Measurements from ENCODE around the gene IGSF21.

Gene IGSF21

DNA sequence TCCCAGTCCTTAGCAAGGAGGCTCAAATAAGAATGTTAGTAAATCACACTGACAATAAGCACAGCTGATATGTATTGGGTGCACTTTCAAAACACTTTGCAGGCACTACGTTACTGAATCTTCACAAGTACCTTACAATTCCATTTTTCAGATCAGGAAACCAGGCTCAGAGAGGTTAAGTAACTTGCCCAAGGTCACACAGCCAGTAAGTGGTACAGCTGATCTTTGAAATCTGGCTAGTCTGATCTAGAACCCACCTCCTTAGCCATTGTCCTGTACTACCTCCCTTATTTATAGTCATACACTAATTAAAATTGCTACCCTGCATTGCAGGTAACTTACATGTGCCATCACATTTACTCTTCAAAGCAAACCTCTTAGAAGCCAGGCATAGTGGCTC lies 251.0 kb downstream of the IGSF21 start:
- Histone ChIP-seq H3K27me3 (replicated peaks; ENCODE audit: insufficient read depth, low read length) (peaks cover 90% of the 10 kb centered on the region), H3K4me2 (ENCODE audit: low read depth, low read length) (no peak overlapping the region), H3K4me1 (ENCODE audit: low read length) (no peaks in the 10 kb centered on the region), H3F3A (ENCODE audit: insufficient read depth, low read length) (no peaks in the 10 kb centered on the region), H3K9me3 (replicated peaks; ENCODE audit: insufficient read depth, low read length) (no peaks in the 10 kb centered on the region), H3K4me3 (ENCODE audit: low read length) (no peak overlapping the region), H3K9me2 (replicated peaks; ENCODE audit: insufficient read depth, low read length) (no peaks in the 10 kb centered on the region), H3K36me3 (replicated peaks; ENCODE audit: insufficient read depth, low read length) (no peaks in the 10 kb centered on the region), H2AFZ (ENCODE audit: low read length) (no peak overlapping the region), H3K9ac (ENCODE audit: low read length) (no peak overlapping the region), H3K27ac (ENCODE audit: low read length) (no peak overlapping the region), H3K79me2 (ENCODE audit: low read length) (no peaks in the 10 kb centered on the region), H4K20me1 (ENCODE audit: insufficient read depth, low read length) (no peaks in the 10 kb centered on the region)
- no peak for DNase-seq
- TF ChIP-seq EZH2 (optimal IDR thresholded peaks at IDR 0.05; ENCODE audit: low read depth, low read length) (no peak), EZH2phosphoT487 (IDR thresholded peaks at IDR 0.05; ENCODE audit: low read length) (no peak)
- TF ChIP-seq, protein P1, sequence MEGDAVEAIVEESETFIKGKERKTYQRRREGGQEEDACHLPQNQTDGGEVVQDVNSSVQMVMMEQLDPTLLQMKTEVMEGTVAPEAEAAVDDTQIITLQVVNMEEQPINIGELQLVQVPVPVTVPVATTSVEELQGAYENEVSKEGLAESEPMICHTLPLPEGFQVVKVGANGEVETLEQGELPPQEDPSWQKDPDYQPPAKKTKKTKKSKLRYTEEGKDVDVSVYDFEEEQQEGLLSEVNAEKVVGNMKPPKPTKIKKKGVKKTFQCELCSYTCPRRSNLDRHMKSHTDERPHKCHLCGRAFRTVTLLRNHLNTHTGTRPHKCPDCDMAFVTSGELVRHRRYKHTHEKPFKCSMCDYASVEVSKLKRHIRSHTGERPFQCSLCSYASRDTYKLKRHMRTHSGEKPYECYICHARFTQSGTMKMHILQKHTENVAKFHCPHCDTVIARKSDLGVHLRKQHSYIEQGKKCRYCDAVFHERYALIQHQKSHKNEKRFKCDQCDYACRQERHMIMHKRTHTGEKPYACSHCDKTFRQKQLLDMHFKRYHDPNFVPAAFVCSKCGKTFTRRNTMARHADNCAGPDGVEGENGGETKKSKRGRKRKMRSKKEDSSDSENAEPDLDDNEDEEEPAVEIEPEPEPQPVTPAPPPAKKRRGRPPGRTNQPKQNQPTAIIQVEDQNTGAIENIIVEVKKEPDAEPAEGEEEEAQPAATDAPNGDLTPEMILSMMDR (IDR thresholded peaks at IDR 0.05; ENCODE audit: low read length), result no peak

GRCh38 chr1:18360251-18360650 lies 252.7 kb downstream of the IGSF21 start:
- no peaks in the 10 kb centered on the region for H4K20me1 ChIP-seq (ENCODE audit: insufficient read depth, low read length)
- no peaks in the 10 kb centered on the region for H3K79me2 ChIP-seq (ENCODE audit: low read length)
- no peaks in the 10 kb centered on the region for H3K4me1 ChIP-seq (ENCODE audit: low read length)
- no peaks in the 10 kb centered on the region for H3F3A ChIP-seq (ENCODE audit: insufficient read depth, low read length)
- no peak overlapping the region for H3K4me2 ChIP-seq (ENCODE audit: low read depth, low read length)
- H3K27me3 ChIP-seq (replicated peaks; ENCODE audit: insufficient read depth, low read length), result peaks cover 90% of the 10 kb centered on the region
- TF ChIP-seq, protein P1 (IDR thresholded peaks at IDR 0.05; ENCODE audit: low read length), result no peak
- no peak for TF ChIP-seq EZH2 (optimal IDR thresholded peaks at IDR 0.05; ENCODE audit: low read depth, low read length)
- no peaks in the 10 kb centered on the region for H3K36me3 ChIP-seq (replicated peaks; ENCODE audit: insufficient read depth, low read length)
- no peak overlapping the region for H3K27ac ChIP-seq (ENCODE audit: low read length)
- H3K9me2 ChIP-seq (replicated peaks; ENCODE audit: insufficient read depth, low read length), result no peaks in the 10 kb centered on the region
- no peak for DNase-seq
- H3K9me3 ChIP-seq (replicated peaks; ENCODE audit: insufficient read depth, low read length), result no peaks in the 10 kb centered on the region
- H2AFZ ChIP-seq (ENCODE audit: low read length), result no peak overlapping the region
- H3K4me3 ChIP-seq (ENCODE audit: low read length), result no peak overlapping the region
- no peak overlapping the region for H3K9ac ChIP-seq (ENCODE audit: low read length)

DNA sequence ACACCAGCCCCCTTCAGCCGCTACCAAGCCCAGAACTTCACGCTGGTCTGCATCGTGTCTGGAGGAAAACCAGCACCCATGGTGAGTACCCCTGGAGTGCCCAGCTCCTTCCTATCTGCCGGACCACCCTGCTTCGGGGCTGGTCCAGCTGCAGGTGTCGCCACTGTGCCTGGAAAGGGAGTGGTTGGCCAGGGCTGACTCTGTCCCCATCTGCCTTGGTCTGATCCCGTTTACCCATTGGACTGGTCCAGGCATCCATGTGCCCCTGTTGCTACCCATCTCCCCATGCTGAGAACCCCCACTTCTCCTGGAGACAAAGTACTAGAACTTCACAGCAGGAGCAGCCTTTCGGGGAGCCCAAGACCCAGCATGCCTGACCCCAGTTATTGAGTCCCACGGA lies 254.6 kb downstream of the IGSF21 start:
- TF ChIP-seq, protein P1 (IDR thresholded peaks at IDR 0.05; ENCODE audit: low read length), result no peak
- no peak for TF ChIP-seq EZH2 (optimal IDR thresholded peaks at IDR 0.05; ENCODE audit: low read depth, low read length)
- TF ChIP-seq EZH2phosphoT487 (IDR thresholded peaks at IDR 0.05; ENCODE audit: low read length), result no peak
- no peak overlapping the region for H3K9ac ChIP-seq (ENCODE audit: low read length)
- no peak overlapping the region for H3K27ac ChIP-seq (ENCODE audit: low read length)
- H3K4me2 ChIP-seq (ENCODE audit: low read depth, low read length), result no peak overlapping the region
- H3K79me2 ChIP-seq (ENCODE audit: low read length), result no peaks in the 10 kb centered on the region
- H3K9me3 ChIP-seq (replicated peaks; ENCODE audit: insufficient read depth, low read length), result no peaks in the 10 kb centered on the region
- peaks cover 93% of the 10 kb centered on the region for H3K27me3 ChIP-seq (replicated peaks; ENCODE audit: insufficient read depth, low read length)
- no peak overlapping the region for H2AFZ ChIP-seq (ENCODE audit: low read length)
- DNase-seq, result no peak
- H3K4me1 ChIP-seq (ENCODE audit: low read length), result no peaks in the 10 kb centered on the region
- no peaks in the 10 kb centered on the region for H3K9me2 ChIP-seq (replicated peaks; ENCODE audit: insufficient read depth, low read length)
- H4K20me1 ChIP-seq (ENCODE audit: insufficient read depth, low read length), result no peaks in the 10 kb centered on the region
- H3K36me3 ChIP-seq (replicated peaks; ENCODE audit: insufficient read depth, low read length), result no peaks in the 10 kb centered on the region
- no peaks in the 10 kb centered on the region for H3F3A ChIP-seq (ENCODE audit: insufficient read depth, low read length)
- H3K4me3 ChIP-seq (ENCODE audit: low read length), result no peak overlapping the region
